Fibroblast of lung (primary cell): ENCODE measurements around the gene CNTNAP1. TPM values are rescaled to one million over a fixed set of nuclear protein-coding genes. Genes with fewer than 3 reads are reported as not detected.

ENCODE experiments used
- DNase-seq, 2 donors: peaks; one replicate each; pipeline versions ENCODE4 v3.0.0 to v3.0.0-alpha.2; 2010; ENCODE audit warnings: low read depth in 2 of 2
- H2AFZ ChIP-seq: 2 replicates; pipeline ENCODE4 v1.5.1; 2012; ENCODE audit warnings: low read length, control low read depth, inconsistent platforms
- H3K27ac ChIP-seq: 2 replicates; pipeline ENCODE4 v1.5.1; 2011; ENCODE audit warnings: low read length, control low read depth; ENCODE audit not compliant: insufficient read depth
- H3K27me3 ChIP-seq: 2 replicates; pipeline ENCODE4 v1.5.1; 2011; ENCODE audit warnings: mild to moderate bottlenecking, low read length; ENCODE audit not compliant: control insufficient read depth, insufficient read depth
- H3K36me3 ChIP-seq: 2 replicates; pipeline ENCODE4 v1.5.1; 2011; ENCODE audit warnings: low read length; ENCODE audit not compliant: control insufficient read depth, insufficient read depth
- H3K4me1 ChIP-seq: 2 replicates; pipeline ENCODE4 v1.5.1; 2011; ENCODE audit warnings: low read length; ENCODE audit not compliant: control insufficient read depth, insufficient read depth; ENCODE audit errors: extremely low read depth
- H3K4me2 ChIP-seq: 2 replicates; pipeline ENCODE4 v1.5.1; 2011; ENCODE audit warnings: low read length, control low read depth; ENCODE audit not compliant: insufficient read depth; ENCODE audit errors: extremely low read depth
- H3K4me3 ChIP-seq, 4 experiments: fragments of 200-600 bp in 1 of 4; sonication (generic) in 1 of 4; replicated peaks in 1 of 4; 2 replicates each; pipeline ENCODE4 v1.5.1; 2011 to 2016; ENCODE audit warnings: low read length in 4 of 4, low read depth in 3 of 4, mild to moderate bottlenecking in 3 of 4, control low read depth in 2 of 4, inconsistent platforms in 1 of 4, mixed read lengths in 1 of 4; ENCODE audit not compliant: insufficient read depth in 1 of 4; ENCODE audit errors: control extremely low read depth in 1 of 4
- H3K79me2 ChIP-seq: 2 replicates; pipeline ENCODE4 v1.5.1; 2012; ENCODE audit warnings: mild to moderate bottlenecking, low read length, inconsistent platforms; ENCODE audit not compliant: control insufficient read depth, insufficient read depth
- H3K9ac ChIP-seq: 2 replicates; pipeline ENCODE4 v1.5.1; 2011; ENCODE audit warnings: mild to moderate bottlenecking, low read length, control low read depth; ENCODE audit not compliant: insufficient read depth
- H3K9me3 ChIP-seq: 2 replicates; pipeline ENCODE4 v1.5.1; 2012; ENCODE audit warnings: low read depth, low read length; ENCODE audit not compliant: control insufficient read depth, insufficient read depth
- H4K20me1 ChIP-seq: 2 replicates; pipeline ENCODE4 v1.5.1; 2011; ENCODE audit warnings: low read length; ENCODE audit not compliant: control insufficient read depth, insufficient read depth; ENCODE audit errors: extremely low read depth
- EZH2 ChIP-seq: IDR thresholded peaks from 2 replicates; pipeline ENCODE4 v1.5.1; 2012; ENCODE audit warnings: low read length, control low read depth, mild to moderate bottlenecking; ENCODE audit errors: missing control alignments
- polyA plus RNA-seq, 2 donors: library from polyadenylated mRNA; depleted of rRNA in 1 of 2; stranded (reverse) in 1 of 2; unstranded in 1 of 2; fragments of >200 nt; gene quantifications; 2 replicates each; pipeline ENCODE4 v1.2.1, GENCODE V29; 2011 to 2012; ENCODE audit warnings: missing spikeins in 1 of 2
- total RNA-seq: library from RNA; depleted of rRNA; stranded (reverse); fragments of >200 nt; gene quantifications from 2 replicates; pipeline ENCODE4 v1.2.1, GENCODE V29; 2014
- TF ChIP-seq, protein P1 (sequence below), 2 donors: IDR thresholded peaks in 1 of 2; conservative IDR thresholded peaks in 1 of 2; 1 replicate in 1 of 2; 2 replicates in 1 of 2; pipeline ENCODE4 v1.5.1; 2011 to 2012; ENCODE audit warnings: low read length in 2 of 2, control low read depth in 1 of 2, inconsistent platforms in 1 of 2, low read depth in 1 of 2, mild to moderate bottlenecking in 1 of 2

The CNTNAP1 gene
- total and polyA plus RNA-seq, 2 donors (not counting 1 experiment from before 2014, with no cell fraction given), result 39.4 to 40.1 TPM

DNA sequence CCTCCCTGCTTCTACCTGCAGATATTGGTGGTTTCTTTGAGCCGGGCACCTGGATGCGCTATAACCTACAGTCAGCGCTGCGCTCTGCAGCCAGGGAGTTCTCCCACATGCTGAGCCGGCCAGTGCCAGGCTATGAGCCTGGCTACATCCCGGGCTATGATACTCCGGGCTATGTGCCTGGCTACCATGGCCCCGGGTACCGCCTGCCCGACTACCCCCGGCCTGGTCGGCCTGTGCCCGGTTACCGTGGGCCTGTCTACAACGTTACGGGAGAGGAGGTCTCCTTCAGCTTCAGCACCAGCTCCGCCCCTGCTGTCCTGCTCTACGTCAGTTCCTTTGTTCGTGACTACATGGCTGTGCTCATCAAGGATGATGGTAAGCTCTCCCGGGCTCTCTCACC is 13.2 kb downstream of the CNTNAP1 start:
- Histone ChIP-seq H3K36me3 (peaks cover 17% of the 10 kb centered on the region), H2AFZ (no peak overlapping the region)
- no peak for DNase-seq

DNA sequence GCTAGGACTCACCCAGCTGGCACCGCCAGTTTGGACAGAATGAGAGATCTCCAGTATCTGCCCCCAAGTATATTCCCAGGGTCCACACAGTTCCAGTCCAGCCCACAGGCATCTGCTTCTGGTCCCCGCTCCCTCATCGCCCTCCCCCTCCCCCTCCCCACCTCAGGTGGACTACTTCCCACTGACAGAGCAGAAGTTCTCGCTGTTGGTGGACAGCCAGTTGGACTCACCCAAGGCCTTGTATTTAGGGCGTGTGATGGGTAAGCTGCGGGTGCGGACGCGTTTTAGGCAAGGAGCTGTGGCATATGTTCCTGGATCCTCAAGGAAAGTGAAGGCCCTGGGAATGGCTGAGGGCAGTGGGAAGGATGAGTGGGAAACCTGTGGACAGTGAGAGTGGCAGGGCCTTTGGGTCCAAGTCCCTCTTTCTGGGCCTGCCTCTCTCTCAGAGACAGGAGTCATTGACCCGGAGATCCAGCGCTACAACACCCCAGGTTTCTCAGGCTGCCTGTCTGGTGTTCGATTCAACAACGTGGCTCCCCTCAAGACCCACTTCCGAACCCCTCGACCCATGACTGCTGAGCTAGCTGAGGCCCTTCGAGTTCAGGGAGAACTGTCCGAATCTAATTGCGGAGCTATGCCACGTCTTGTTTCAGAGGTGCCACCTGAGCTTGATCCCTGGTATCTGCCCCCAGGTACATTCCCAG is 14.9 kb downstream of the CNTNAP1 start:
- Histone ChIP-seq H3K4me3 (no peak overlapping the region), H3K9me3 (no peaks in the 10 kb centered on the region), H2AFZ (no peak overlapping the region), H3K4me1 (peaks cover 5% of the 10 kb centered on the region), H3K4me2 (no peak overlapping the region), H4K20me1 (no peaks in the 10 kb centered on the region), H3K9ac (no peak overlapping the region), H3K79me2 (no peaks in the 10 kb centered on the region), H3K27ac (no peak overlapping the region), H3K36me3 (peaks cover 12% of the 10 kb centered on the region), H3K27me3 (no peaks in the 10 kb centered on the region)
- TF ChIP-seq EZH2, result no peak
- TF ChIP-seq, protein P1, sequence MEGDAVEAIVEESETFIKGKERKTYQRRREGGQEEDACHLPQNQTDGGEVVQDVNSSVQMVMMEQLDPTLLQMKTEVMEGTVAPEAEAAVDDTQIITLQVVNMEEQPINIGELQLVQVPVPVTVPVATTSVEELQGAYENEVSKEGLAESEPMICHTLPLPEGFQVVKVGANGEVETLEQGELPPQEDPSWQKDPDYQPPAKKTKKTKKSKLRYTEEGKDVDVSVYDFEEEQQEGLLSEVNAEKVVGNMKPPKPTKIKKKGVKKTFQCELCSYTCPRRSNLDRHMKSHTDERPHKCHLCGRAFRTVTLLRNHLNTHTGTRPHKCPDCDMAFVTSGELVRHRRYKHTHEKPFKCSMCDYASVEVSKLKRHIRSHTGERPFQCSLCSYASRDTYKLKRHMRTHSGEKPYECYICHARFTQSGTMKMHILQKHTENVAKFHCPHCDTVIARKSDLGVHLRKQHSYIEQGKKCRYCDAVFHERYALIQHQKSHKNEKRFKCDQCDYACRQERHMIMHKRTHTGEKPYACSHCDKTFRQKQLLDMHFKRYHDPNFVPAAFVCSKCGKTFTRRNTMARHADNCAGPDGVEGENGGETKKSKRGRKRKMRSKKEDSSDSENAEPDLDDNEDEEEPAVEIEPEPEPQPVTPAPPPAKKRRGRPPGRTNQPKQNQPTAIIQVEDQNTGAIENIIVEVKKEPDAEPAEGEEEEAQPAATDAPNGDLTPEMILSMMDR (conservative IDR thresholded peaks at IDR 0.05 in 1 of 2, IDR thresholded peaks at IDR 0.05 in 1 of 2; ENCODE audit: low read depth in 1 of 2, low read length in 2 of 2), result no peak
- DNase-seq, result no peak

More for the DNA sequence above, 13.2 kb downstream of the CNTNAP1 start:
- Histone ChIP-seq H3K27me3 (no peaks in the 10 kb centered on the region), H3K4me1 (peaks cover 5% of the 10 kb centered on the region), H3K4me3 (no peak overlapping the region), H4K20me1 (no peaks in the 10 kb centered on the region), H3K9ac (no peak overlapping the region), H3K27ac (no peak overlapping the region), H3K79me2 (no peaks in the 10 kb centered on the region), H3K4me2 (no peak overlapping the region), H3K9me3 (no peaks in the 10 kb centered on the region)
- TF ChIP-seq, protein P1 (conservative IDR thresholded peaks at IDR 0.05 in 1 of 2, IDR thresholded peaks at IDR 0.05 in 1 of 2; ENCODE audit: low read depth in 1 of 2, low read length in 2 of 2), result no peak
- TF ChIP-seq EZH2, result no peak

DNA sequence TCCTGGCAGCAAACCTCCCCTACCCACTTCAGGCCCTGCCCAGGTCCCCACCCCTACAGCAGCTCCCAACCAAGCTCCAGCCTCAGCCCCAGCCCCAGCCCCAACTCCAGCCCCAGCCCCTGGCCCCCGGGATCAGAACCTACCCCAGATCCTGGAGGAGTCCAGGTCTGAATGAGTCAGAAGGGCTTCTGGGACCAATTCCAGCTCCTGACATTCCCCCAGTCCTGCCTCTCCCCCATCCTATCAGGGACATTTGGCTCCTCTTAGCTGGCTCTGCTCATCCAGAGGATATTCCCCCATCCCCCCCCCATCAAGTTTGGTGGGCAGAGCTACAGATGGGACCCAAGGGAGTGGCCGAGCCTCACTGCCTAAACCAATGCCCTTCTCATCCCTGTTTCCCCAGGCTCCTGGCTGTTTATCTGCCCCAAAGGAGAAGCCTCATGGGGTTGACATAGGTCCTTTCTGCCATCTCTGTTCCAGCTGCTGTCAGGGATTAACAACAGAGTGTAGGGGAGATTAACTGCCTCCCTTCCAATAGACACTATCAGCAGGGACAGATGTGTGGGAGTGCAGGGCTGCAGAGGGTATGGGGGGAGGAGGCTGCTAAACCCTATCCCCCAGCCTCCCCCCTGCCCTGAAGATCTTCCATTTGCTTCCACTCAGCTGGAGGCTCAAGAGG is 16.5 kb downstream of the CNTNAP1 start:
- DNase-seq, result peak; percentile 75 to 79
- no peak overlapping the region for H3K9ac ChIP-seq
- H3K4me2 ChIP-seq, result peak overlapping the region; percentile 4
- no peaks in the 10 kb centered on the region for H4K20me1 ChIP-seq
- no peaks in the 10 kb centered on the region for H3K27me3 ChIP-seq
- H3K4me3 ChIP-seq, result no peak overlapping the region
- no peaks in the 10 kb centered on the region for H3K9me3 ChIP-seq
- H3K4me1 ChIP-seq, result peaks cover 5% of the 10 kb centered on the region
- H2AFZ ChIP-seq, result no peak overlapping the region
- H3K79me2 ChIP-seq, result no peaks in the 10 kb centered on the region
- no peak for TF ChIP-seq EZH2
- TF ChIP-seq, protein P1 (conservative IDR thresholded peaks at IDR 0.05 in 1 of 2, IDR thresholded peaks at IDR 0.05 in 1 of 2; ENCODE audit: low read depth in 1 of 2, low read length in 2 of 2), result no peak
- H3K36me3 ChIP-seq, result peaks cover 15% of the 10 kb centered on the region
- H3K27ac ChIP-seq, result no peak overlapping the region
